Measurements from ENCODE around the gene ARHGAP33.
"Not testable (repeated sequence)": the region's sequence is repeated elsewhere in the genome, so short reads cannot be mapped to it uniquely, and the experiment has no call there.

Gene ARHGAP33

DNA sequence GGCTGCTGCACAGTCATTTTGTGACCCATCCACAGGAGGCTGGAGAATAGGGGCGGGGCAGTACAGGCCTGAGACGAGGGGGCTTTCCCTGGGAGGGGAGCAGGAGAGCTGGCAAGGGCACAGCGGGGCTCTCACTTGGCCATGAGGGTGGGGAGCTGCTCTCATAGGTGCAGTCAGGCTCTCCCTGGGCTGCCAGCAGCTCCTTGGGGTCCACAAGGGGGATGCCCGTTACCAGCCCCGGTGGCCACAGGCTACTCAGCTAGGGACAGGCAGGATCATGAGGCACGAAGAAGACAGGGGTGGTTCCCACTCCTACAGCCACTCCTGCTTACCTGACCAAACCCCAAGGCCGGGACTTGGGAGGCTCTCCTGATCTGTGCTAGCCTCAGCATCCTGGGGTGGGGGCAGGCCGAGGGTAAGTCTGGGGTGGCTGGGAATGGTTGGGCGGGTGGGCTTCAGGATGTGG lies 16.5 kb downstream of the ARHGAP33 start:
- FAIRE-seq (no peak), DNase-seq (ENCODE audit: insufficient read length, low spot score) (no peak)

DNA sequence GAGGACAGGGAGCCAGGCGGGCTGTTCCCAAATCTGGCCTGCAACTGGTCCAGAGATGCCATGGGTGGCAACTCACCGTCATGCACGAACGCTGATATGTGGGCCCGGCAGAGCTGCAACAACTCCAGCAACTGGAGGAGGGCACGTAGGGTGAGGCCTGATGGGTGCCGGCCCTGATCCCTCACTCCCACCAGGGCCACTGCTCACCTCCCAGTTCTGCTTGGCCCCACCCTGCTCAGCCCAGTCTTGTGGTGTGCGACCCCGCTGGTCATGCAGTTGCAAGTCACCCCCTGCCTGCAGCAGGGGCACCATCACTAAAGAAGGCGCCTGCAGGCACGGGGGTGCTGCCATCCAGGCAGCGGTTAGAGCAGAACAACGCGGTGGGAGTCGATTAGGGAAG lies 16.9 kb downstream of the ARHGAP33 start:
- FAIRE-seq (no peak), DNase-seq (ENCODE audit: insufficient read length, low spot score) (no peak)

DNA sequence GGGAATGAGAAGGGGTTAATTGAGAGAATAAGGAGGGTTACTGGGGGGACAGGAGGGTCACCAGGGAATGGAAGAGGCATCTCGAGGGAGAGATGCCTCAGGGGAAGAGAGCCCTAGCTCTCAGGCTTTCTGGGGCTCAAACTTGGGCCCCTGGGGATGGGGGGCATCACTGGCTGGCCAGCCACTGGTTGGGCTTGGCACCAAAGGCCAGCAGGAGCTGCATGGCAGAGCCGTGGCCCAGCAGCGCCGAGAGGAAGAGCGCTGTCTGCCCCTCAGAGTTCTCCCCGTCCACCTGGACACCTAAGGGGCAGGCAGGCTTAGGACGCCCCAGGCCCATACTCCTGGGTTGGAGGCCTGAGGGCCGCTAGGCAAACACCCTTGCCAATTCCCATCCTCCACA lies 17.5 kb downstream of the ARHGAP33 start:
- no peak for FAIRE-seq

DNA sequence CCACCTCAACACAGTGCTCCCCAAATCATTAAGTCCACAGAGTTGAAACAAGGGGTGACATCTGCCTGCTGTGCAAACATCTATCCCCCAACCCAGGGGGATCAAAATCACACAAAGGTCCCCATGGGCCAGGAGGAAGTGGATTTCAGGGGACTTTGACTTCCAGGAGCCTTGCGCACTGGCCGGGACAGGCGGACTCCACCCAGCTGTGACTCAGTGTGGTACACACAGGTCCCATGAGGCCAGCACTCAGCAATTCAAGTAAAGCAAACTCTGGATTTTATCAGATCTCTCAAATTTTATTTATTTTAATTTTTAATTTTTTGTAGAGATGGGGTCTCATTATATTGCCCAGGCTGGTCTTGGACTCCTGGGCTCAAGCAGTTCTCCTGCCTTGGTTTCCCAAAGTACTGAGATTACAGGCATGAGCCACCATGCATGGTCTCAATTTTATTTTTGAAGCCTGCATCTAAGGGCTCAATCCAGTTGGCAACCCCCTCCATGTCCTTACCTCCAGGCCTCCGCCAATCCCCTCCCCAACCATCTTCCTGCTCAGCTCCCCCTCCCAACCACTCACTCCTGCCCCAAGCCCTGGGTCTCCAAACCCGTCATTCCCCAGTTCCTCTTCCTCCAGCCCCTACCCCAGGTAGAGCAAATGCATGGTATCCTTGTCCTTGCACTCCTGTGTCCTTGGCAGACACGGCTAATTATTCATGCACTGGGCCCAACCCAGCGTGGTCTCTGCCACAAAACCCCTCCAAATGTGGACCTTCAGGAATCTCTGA lies 18.2 kb downstream of the ARHGAP33 start:
- FAIRE-seq (no peak), DNase-seq (ENCODE audit: insufficient read length, low spot score) (no peak)

More for the DNA sequence above, 17.5 kb downstream of the ARHGAP33 start:
- no peak for DNase-seq (ENCODE audit: insufficient read length, low spot score)

DNA sequence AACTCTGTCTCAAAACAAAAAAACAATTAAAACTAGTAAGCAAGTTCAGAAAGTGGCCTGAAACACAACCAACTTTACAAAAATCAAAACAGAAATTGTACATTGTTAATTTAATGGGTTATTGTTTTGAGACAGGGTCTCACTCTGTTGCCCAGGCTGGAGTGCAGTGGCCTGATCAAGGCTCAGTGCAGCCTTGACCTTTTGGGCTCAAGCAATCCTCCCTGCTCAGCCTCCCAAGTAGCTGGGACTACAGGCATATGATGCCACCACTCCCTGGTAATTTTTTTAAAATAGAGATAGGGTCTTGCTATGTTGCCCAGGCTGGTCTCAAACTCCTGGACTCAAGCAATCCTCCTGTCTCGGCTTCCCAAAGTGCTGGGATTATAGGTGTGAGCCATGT lies 20.2 kb downstream of the ARHGAP33 start:
- DNase-seq (ENCODE audit: insufficient read length, low spot score); FAIRE-seq: not testable (repeated sequence)

DNA sequence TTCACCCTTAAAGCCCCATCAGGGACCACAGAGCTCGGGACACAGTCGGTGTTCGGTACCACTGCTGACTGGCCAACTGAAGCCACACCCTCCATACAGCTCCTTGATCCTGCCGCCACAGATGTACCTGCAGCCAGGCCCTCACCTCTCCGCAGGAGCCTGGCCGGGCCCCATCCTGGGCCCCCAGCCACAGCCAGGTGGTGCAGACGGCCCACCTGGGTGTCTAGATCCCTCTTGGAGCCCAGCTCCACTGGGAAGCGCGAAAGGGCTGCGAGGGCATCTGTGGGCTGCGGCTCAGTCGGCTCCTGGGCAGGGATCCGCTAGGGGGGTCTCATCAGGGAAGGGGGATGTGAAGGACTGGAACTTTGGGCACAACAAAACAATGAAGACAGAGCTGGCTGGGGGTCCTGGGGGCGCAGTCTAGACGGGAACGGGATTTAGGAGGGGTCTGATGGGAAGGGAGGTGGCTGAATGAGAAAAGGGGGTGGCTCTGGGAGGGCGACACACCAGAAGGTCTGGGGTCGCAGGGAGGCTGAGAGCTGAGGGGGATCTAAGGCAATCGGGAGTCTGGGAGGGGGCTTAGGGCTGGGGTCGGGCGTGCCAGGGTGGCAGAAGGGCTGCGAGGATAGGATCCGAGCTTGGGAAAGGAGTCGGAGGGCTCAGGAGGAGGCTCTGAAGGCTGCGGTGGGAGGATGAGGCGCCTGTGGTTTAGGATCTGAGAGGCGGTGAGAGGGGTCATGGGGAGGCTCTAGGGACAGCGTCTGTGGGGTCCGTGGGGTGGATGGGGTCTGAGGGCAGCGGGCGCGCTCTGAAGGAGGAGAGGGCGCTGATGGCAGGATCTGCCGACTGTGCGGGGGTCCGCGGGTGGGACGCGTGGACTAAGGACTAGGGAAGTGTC lies 21.5 kb downstream of the ARHGAP33 start:
- DNase-seq (ENCODE audit: insufficient read length, low spot score) (no peak), FAIRE-seq (peak; percentile 36)

DNA sequence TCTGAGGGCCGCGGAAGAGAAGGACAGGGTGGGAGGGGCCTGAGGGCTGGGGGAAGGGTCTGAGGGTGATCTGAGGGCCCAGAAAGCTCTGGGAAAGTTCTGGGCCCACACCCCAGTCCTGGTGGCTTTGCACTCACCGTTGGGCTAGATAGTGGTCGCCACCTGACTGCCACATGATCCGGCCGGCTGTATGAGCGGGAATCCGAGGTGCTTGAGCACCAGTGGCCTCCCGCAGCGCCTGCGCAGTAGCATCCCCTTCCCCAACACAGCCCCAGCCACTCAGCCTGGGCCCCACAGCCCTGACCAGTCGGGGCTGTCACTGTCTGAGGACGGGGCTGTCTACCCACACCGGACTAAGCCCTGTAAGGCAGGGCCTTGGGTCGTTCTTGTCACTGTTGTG lies 22.3 kb downstream of the ARHGAP33 start:
- DNase-seq (ENCODE audit: insufficient read length, low spot score) (no peak), FAIRE-seq (no peak)

DNA sequence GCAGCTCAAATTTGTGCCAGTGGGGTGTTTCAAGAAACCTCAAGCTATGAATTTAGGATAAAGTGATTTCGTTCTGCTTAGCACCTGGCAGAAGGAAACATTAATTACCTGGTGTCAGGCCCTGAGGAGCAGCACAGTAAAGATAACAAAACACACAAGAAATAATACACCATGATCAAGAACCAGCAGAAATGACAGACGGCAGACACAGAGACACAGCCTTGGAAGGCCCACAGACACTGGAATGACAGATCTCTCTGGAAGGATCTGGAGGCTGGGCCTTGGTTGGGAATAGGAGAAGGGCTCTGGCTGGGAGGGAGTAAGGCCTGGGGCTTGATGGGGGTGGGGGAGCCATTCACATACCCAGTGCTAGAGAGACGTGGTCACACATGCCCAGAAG lies 26.5 kb downstream of the ARHGAP33 start:
- FAIRE-seq (no peak), DNase-seq (ENCODE audit: insufficient read length, low spot score) (no peak)

DNA sequence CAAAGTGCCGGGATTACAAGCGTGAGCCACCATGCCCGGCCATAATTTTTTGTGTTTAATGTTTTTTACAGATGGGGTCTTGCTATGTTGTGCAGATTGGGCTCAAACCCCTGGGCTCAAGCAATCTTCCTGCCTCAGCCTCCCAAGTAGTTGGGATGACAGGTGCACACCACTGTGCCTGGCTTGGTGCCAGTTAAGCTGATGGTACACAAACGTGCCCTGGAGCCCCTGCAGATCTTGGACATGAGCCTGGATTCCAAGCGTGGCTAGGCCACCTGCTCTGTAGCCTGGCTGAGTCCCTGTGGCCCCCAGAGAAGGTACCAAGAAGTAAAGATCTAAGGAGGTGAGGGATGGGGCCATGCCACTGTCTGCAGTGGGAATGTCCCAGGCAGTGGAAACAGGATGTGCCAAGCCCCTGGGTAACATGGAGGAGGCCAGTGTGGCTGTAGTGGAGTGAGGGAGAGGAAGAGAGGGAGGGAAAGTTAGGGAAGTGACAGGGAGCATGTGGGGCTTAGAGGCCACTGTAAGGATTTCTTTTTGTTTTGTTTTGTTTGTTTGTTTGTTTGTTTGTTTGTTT lies 30.2 kb downstream of the ARHGAP33 start:
- no peak for FAIRE-seq
- no peak for DNase-seq (ENCODE audit: insufficient read length, low spot score)

DNA sequence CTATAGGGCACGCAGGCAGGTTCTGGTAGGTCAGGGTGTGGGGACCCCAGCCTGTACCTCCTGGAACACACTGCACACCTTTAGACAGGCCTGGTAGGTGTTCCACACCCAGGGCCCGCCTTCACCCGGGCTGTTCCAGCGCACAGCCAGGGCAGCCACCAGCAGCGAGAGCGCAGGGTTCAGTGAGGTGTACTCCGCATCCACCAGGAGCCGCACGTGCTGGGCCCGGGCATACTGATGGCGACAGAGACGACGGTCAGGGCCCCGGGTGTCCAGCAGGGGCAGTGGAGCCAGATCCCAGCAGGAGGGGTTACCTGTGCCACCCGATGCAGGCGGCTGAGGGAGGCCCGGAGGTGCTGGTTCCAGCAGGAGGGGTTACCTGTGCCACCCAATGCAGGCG lies 31.2 kb downstream of the ARHGAP33 start:
- DNase-seq (ENCODE audit: insufficient read length, low spot score) (no peak), FAIRE-seq (no peak)

DNA sequence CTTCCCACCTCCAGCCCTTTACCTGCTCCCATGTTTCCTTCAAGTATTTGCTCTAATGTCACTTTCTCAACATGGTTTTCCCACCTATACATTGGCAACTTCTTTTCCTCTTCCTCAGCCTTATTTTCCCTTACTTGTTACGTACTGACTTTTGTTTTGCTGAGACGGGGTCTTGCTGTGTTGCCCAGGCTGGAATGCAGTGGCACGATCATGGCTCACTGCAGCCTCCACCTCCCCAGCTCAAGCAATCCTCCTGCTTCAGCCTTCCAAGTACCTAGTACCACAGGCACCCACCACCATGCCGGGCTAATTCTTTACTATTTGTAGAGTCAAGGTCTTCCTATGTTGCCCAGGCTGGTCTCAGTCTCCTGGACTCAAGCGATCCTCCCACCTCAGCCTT lies 32.3 kb downstream of the ARHGAP33 start:
- no peak for FAIRE-seq
- DNase-seq (ENCODE audit: insufficient read length, low spot score), result no peak

DNA sequence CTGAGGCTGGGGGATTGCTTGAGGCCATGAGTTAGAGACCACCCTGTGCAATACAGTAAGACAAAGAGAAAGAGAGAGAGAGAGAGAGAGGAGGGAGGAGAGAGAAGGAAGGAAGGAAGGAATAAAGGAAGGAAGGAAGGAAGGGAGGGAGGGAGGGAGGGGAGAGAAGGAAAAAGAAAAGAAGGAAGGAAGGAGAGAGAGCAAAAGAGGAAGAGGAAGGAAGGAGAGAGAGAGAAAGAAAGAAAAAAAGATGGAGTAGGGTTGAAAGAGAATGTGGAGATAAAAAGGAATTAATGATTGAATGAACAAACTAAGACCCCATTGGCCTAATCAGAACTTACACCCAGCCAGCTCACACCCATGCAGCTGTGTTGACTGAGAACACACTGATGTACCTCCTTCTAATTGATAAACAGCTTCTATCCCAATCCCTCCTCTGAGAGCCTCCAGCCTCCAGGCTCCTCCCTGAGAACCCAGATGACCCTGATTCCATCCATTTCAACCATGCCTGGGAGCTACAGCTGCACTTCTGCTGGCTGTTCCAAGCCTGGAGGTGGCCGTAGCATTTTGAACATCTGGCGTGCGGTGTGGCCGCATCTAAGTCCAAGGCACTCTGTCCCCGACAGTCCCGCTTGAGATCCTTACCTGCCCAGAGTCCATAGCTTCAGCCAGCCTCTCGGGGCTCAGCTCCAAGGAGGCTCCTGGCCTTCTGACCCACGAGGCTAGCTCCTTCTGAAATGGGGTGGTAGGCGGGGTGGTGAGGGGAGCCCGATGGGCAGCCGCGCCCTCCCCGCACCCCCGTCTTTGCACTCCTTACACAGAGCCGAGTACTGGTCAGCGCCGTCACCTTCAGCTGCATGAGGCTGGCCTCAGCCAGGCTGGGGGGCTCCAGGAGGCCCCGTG lies 36.2 kb downstream of the ARHGAP33 start:
- FAIRE-seq (no peak), DNase-seq (ENCODE audit: insufficient read length, low spot score) (no peak)

DNA sequence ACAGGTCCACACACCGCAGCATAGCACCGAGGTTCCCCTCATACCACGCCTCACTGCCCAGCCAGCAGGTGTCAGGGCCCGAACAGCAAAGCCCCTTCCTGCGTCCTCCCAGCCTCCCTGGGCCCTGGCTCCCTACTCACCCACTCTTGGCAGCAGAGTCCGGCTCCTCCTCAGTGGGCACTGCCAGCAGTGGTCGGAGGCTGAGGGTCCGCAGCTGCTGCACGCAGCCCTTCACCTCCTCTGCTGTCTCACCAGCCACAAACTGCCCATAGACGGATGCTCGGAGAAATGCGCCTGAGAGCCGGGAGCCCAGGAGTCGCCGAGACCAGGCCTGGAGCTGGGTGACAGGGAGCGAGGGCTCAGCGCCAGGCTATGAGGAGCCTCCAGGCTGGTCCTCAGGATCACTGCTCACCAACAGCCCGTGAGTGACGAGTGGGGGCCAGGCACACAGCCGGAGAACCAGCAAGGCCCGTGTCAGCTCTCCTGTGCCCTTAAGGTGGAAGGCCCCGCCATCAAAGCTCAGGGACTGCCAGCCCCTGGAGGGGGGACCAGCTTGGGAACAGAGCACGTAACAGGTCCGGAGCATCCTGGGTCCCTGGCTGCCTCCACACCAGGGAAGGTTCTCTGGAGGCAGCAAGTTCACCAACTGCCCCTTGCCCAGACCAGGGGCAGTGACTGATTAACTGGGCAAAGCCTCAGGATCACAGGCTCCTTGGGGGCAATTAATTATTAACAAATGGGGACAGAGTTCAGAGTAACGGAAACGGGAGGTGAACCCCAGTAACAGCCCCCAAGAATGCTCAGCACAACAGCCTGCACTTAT lies 37.1 kb downstream of the ARHGAP33 start, which contains the start of gene PRODH2:
Gene PRODH2, minus strand, starts transcription at position 626 of the 823 bp plus-strand sequence. Its CDS starts 40 bp downstream, at position 586.
- DNase-seq (ENCODE audit: insufficient read length, low spot score) (no peak), FAIRE-seq (no peak)

DNA sequence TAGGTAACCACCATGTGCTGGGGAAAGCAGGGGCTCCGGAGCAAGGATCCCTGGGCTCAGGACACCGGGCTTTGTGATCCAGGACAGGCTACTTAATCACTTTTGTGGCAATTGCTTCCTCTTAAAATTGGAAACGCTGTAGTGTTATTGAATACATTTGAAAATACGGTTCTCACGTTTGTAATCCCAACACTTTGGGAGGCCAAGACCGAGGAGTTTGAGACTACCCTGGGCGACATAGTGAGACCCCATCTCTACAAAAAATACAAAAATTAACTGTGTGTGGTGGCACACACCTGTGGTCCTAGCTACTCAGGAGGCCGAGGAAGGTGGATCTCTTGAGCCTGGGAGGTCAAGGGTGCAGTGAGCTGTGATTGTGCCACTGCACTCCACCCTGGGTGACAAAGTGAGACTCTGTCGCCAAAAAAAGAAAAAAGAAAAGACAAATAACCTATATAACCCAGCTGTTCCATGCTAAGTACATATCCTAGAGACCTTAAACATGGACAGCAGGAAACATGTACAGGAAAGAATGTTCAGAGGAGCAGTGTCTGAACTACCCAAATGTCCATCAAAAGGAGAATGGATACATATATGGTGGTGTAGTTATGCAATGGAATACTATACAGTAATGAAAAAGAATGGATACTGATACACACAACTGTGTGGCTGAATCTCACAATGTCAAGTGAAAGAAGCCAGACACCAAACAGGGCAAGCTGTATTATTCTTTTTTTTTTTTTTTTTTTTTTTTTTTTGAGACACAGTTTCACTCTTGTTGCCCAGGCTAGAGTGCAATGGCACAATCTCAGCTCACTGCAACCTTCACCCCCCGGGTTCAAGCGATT lies 37.9 kb downstream of the ARHGAP33 start:
- FAIRE-seq (no peak), DNase-seq (ENCODE audit: insufficient read length, low spot score) (no peak)

DNA sequence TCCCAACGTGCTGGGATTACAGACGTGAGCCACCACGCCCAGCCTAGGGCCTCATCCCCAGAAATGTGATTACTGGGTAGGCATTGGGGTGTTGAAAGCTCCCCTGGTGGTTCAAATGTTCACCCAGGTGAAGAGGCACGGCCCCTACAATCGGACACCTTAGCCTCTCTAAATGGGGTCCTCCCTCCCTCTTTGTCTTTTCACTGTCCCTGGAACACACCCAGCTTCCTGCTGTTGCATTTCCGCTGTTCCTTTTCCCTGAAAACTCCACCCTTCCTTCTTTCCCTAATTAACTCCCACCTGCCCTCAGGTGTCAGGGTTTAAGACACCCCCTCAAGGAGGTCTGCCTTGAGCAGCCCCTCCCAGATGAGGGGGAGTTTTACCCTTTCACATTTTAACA lies 40.9 kb downstream of the ARHGAP33 start:
- no peak for DNase-seq (ENCODE audit: insufficient read length, low spot score)
- FAIRE-seq, result no peak

DNA sequence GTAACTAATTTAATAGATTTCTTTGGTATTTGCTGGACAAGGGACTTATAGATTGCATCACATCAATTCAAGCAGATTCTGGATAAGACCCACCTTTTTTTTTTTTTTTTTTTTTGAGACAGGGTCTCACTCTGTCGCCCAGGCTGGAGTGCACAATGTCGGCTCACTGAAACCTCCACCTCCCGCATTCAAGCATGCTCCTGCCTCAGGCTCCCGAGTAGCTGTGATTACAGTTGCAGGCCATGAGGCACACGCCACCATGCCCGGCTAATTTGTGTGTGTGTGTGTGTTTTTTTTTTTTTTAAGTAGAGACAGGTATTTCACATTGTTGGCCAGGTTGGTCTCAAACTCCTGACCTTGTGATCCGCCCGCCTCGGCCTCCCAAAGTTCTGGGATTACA lies 41.5 kb downstream of the ARHGAP33 start:
- no peak for DNase-seq (ENCODE audit: insufficient read length, low spot score)
- no peak for FAIRE-seq

DNA sequence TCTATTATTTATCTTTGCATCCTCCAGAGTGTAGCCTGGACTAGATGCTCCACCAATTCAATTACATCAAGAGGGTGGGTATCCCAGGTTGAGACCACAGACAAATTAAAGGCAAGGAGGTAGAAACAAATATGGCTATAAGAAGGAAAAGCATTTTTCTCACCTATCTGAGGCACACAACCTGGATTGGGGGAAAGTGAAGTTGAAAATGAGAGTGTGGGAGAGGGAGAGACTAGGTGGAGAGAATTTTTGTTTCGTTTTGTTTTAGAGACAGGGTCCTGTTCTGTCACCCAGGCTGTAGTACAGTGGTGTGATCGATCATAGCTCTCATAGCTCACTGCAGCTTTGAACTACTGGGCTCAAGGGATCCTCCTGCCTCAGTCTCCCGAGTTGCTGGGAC lies 43.1 kb downstream of the ARHGAP33 start:
- no peak for FAIRE-seq
- no peak for DNase-seq (ENCODE audit: insufficient read length, low spot score)

DNA sequence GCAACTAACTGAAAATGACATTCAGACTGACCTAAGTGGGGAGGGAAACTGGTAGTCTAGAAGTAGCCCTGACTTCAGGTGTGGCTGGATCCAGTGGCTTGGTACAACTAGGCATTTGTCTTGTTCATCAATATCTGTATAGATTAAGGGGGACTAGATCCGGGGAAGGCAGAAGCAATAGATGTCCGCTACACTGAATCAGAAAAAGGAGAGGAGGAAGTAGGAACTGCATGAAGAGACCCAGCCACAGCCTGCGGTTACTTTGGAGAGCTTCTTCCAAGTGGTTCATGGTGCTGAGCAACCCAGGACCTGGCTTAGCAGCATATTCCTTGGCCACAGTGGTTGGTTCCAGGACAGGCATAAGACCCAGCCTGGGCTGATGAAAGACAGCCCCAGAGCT lies 47.2 kb downstream of the ARHGAP33 start:
- FAIRE-seq (no peak), DNase-seq (ENCODE audit: insufficient read length, low spot score) (no peak)

DNA sequence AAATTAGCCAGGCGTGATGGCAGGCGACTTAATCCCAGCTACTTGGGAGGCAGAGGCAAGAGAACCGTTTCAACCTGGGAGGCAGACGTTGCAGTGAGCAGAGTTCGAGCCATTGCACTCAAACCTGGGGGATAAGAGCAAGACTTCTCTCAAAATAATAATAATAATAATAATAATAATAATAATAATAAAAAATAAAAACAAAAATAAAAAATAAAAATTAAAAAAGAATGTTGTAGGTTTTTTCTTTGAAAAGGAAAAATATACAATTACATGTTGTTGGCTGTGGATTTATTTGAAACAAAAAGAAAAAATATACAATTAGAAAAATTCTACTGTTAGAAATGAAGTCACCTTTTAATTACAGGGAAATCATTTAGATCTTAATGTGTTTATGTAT lies 48.8 kb downstream of the ARHGAP33 start:
- no peak for FAIRE-seq

More for the DNA sequence above, 48.8 kb downstream of the ARHGAP33 start:
- no peak for DNase-seq (ENCODE audit: insufficient read length, low spot score)

Data from HTR-8/SVneo (cell line).